Lung (tissue), 12 donors: Measurements from ENCODE around the gene PIGBOS1. TPM values are rescaled to one million over a fixed set of nuclear protein-coding genes. Genes with fewer than 3 reads are reported as not detected.
"Not testable (repeated sequence)": the region's sequence is repeated elsewhere in the genome, so short reads cannot be mapped to it uniquely, and the experiment has no call there.

Source experiments
- ATAC-seq: fragments of 200-7000 bp; cut with Tn5 transposase; one replicate; pipeline ENCODE4 v1.9.1; 2020; ENCODE audit warnings: moderate number of reproducible peaks; ENCODE audit not compliant: insufficient read depth, low FRiP score
- DNase-seq, 3 donors: peaks; one replicate each; pipeline ENCODE4 v3.0.0-alpha.2; 2013 to 2017
- H3K27ac ChIP-seq, 2 donors: one replicate each; pipeline ENCODE4 v1.5.1; 2013; ENCODE audit warnings: mild to moderate bottlenecking in 2 of 2, moderate library complexity in 2 of 2, control low read depth in 1 of 2, inconsistent platforms in 1 of 2, low read depth in 1 of 2, low read length in 1 of 2
- H3K27me3 ChIP-seq, 3 donors: one replicate each; pipeline ENCODE4 v1.5.1; 2013; ENCODE audit warnings: low read length in 2 of 3; ENCODE audit not compliant: control insufficient read depth in 3 of 3, insufficient read depth in 3 of 3
- H3K36me3 ChIP-seq, 4 donors: one replicate each; pipeline ENCODE4 v1.5.1; 2013; ENCODE audit warnings: low read length in 4 of 4, mild to moderate bottlenecking in 1 of 4, moderate library complexity in 1 of 4; ENCODE audit not compliant: control insufficient read depth in 4 of 4, insufficient read depth in 4 of 4
- H3K4me1 ChIP-seq, 5 donors: one replicate each; pipeline ENCODE4 v1.5.1; 2013; ENCODE audit warnings: low read length in 5 of 5, mild to moderate bottlenecking in 2 of 5, moderate library complexity in 1 of 5; ENCODE audit not compliant: control insufficient read depth in 5 of 5, insufficient read depth in 5 of 5
- H3K4me3 ChIP-seq: one replicate; pipeline ENCODE4 v1.5.1; 2013; ENCODE audit warnings: mild to moderate bottlenecking, control low read depth, moderate library complexity
- H3K9ac ChIP-seq, 2 donors: one replicate each; pipeline ENCODE4 v1.5.1; 2013; ENCODE audit warnings: low read length in 2 of 2, control low read depth in 1 of 2; ENCODE audit not compliant: insufficient read depth in 1 of 2
- H3K9me3 ChIP-seq, 4 donors: one replicate each; pipeline ENCODE4 v1.5.1; 2013; ENCODE audit warnings: low read length in 3 of 4, mild to moderate bottlenecking in 1 of 4, moderate library complexity in 1 of 4; ENCODE audit not compliant: control insufficient read depth in 4 of 4, insufficient read depth in 3 of 4
- WGBS, 2 donors: extraction: QIAGEN DNeasy Blood & Tissue Kit; methylation state at CpG; one replicate each; pipeline ENCODE4 v1.1.7; 2013; 5-methylcytosine and 5-hydroxymethylcytosine counted together
- polyA plus RNA-seq, 2 donors: library from polyadenylated mRNA; stranded (reverse); fragments of 200-250 nt; gene quantifications; one replicate each; pipeline ENCODE4 v1.2.1, GENCODE V29; 2013
- total RNA-seq, 2 donors: library from RNA; depleted of rRNA in 1 of 2; stranded (reverse); fragments of >200 nt in 1 of 2; gene quantifications; one replicate each; pipeline ENCODE4 v1.2.1, GENCODE V29; 2014 to 2021
- TF ChIP-seq, protein P1 (sequence below): IDR thresholded peaks from 2 replicates; pipeline ENCODE4 v1.5.1; 2012; ENCODE audit warnings: mild to moderate bottlenecking; ENCODE audit errors: control extremely low read depth, extremely low read depth
- donor health status: control.
- donor health status: control.
- donor health status: Bipolar disorder and iron deficiency.
- donor health status: healthy.
- donor health status: DM: yes; HTN: yes; CAD: no.

PIGBOS1 gene
- total and polyA plus RNA-seq, 4 donors, result 12.9 to 29.0 (median 18.1) TPM

DNA sequence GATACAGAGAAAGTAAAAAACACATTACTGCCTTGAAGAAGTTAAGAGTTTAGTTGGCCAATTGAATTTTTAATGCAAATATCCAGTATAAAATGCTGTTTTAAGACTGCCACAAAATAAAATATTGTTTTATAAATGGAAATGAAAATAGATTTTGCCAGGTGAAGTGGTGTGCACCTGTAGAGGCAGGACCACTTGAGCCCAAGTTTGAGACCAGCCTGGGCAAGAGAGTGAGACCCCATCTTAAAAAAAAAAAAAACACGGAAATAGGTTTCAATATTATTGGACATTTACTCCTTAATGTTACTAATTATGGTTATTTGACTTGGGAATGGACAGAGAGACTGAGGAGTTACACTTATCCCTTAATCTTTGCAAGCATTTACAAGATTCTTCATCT, 2.0 kb upstream of the PIGBOS1 start:
- Histone ChIP-seq H3K9me3 (no peaks in the 10 kb centered on the region), H3K4me3 (no peak overlapping the region), H3K36me3 (peaks cover 0 to 1% (median 0%) of the 10 kb centered on the region in 4 donors), H3K27me3 (no peaks in the 10 kb centered on the region), H3K4me1 (peaks cover 0 to 11% (median 3%) of the 10 kb centered on the region in 5 donors), H3K27ac (no peak overlapping the region), H3K9ac (no peak overlapping the region)
- ATAC-seq, result no peak
- 86 to 96% methylated on average over 1 of the region's 1 CpG for WGBS, 2 donors
- TF ChIP-seq, protein P1, sequence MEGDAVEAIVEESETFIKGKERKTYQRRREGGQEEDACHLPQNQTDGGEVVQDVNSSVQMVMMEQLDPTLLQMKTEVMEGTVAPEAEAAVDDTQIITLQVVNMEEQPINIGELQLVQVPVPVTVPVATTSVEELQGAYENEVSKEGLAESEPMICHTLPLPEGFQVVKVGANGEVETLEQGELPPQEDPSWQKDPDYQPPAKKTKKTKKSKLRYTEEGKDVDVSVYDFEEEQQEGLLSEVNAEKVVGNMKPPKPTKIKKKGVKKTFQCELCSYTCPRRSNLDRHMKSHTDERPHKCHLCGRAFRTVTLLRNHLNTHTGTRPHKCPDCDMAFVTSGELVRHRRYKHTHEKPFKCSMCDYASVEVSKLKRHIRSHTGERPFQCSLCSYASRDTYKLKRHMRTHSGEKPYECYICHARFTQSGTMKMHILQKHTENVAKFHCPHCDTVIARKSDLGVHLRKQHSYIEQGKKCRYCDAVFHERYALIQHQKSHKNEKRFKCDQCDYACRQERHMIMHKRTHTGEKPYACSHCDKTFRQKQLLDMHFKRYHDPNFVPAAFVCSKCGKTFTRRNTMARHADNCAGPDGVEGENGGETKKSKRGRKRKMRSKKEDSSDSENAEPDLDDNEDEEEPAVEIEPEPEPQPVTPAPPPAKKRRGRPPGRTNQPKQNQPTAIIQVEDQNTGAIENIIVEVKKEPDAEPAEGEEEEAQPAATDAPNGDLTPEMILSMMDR, result no peak
- no peak for DNase-seq

DNA sequence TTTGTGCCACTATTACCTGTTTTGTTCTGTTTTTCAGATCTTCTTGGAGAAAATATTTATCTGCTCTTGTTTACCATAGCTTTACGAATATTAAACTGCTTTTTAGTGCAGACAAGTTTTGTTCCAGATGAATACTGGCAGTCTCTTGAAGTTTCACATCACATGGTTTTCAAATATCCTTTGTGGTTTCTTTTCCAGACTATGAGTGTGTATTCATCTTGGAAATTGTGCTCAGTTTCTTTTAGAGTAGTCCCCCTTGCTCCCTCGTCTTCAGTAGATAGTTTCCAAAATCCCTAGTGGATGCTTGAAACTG, 1.3 kb upstream of the PIGBOS1 start:
- DNase-seq (peak in 1 of 3 donors; percentile 6), ATAC-seq (no peak)
- Histone ChIP-seq H3K36me3 (no peaks in the 10 kb centered on the region), H3K9me3 (no peaks in the 10 kb centered on the region), H3K4me3 (no peak overlapping the region), H3K27ac (no peak overlapping the region), H3K4me1 (peaks cover 0 to 11% (median 3%) of the 10 kb centered on the region in 5 donors), H3K9ac (no peak overlapping the region), H3K27me3 (no peaks in the 10 kb centered on the region)
- TF ChIP-seq, protein P1, result no peak
- 33 to 37% methylated on average over 2 of the region's 2 CpGs for WGBS, 2 donors

- peak overlapping the region; percentile 76 to 97 for H3K27ac ChIP-seq
- H3K4me3 ChIP-seq, result peak overlapping the region; percentile 83
- H3K36me3 ChIP-seq, result no peaks in the 10 kb centered on the region
- DNase-seq (peak in 2 of 3 donors; percentile 12 to 42), ATAC-seq (no peak)
- peak overlapping the region; percentile 85 to 86 for H3K9ac ChIP-seq
- peaks cover 0 to 11% (median 3%) of the 10 kb centered on the region in 5 donors for H3K4me1 ChIP-seq
- H3K9me3 ChIP-seq, result no peaks in the 10 kb centered on the region
- WGBS, 2 donors, result 45 to 52% methylated on average over 4 of the region's 4 CpGs
- H3K27me3 ChIP-seq, result no peaks in the 10 kb centered on the region
- TF ChIP-seq, protein P1, result no peak
Observed at GRCh38 chr15:55319537-55320237, 764 bp upstream of the PIGBOS1 start.

- not testable (repeated sequence) for H3K9me3 ChIP-seq, ATAC-seq, DNase-seq, H3K4me1 ChIP-seq, H3K9ac ChIP-seq, H3K27me3 ChIP-seq, H3K4me3 ChIP-seq, H3K27ac ChIP-seq
- H3K36me3 ChIP-seq, result peaks cover 4 to 14% (median 7%) of the 10 kb centered on the region in 4 donors
- 95 to 97% methylated on average over 6 to 15 of the region's 32 CpGs for WGBS, 2 donors
Observed at GRCh38 chr15:55302801-55303200, 16.1 kb downstream of the PIGBOS1 start.
